ENCODE results near the gene LRFN2. TPM values are rescaled to one million over a fixed set of nuclear protein-coding genes. Genes with fewer than 3 reads are reported as not detected.

Gene LRFN2
- total RNA-seq, 2 experiments from 2014 or later = not detected

DNA sequence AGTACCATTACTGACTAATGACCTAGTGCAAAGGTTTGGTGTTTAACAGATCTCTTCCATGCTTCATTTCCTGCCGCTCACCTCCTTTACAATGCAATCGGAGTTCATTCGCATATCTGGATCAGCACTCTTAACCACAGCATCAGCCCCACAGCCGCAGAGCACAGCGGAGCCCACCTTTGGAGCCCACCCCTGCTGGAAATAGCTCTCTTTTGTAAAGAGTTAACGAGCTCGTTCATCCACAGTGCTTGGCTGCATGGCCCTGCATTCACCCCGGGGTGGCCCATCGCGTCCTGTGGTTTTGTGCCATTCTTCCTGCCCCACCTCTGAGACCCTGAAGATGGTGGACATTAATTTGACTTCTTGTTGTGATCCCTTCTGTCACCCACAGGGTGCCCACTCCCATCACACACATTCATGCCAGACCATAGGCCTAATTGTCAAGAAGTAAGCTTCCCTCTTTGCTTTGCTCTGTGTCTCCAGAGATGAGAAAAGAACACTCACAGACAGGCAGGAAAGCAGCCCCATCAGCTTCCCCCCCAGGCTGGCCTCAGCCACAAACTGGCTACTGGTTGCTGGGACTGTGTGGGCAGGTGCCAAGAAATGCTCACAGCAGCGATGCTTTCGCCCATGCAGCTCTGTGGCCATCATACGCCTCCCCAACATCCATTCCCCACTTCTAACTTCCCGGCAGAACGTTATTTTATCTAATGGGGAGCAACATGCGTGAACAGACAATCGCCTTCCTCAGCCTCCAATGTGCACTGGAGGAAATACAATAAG, 167.0 kb downstream of the LRFN2 start:
- ChIA-PET POLR2A (no interaction called here), CTCF (interaction anchor here (0.6 to 1.1 kb wide), 2 partner anchors 16 to 820 kb away, joined by 3 read pairs; no protein-coding TSS in a partner anchor)
- H3K27ac Mint-ChIP-seq = no peak overlapping the region
- intact Hi-C loops (cut with DNase I, micrococcal nuclease) = no loop called here
- H3K27me3 Mint-ChIP-seq = peaks cover 3% of the 10 kb centered on the region
- H3K4me3 Mint-ChIP-seq = no peak overlapping the region
- H3K4me1 Mint-ChIP-seq = no peaks in the 10 kb centered on the region
- no peaks in the 10 kb centered on the region for H3K9me3 Mint-ChIP-seq (ENCODE audit: low read depth)
- ATAC-seq = no peak
- DNase-seq = no peak
- no peaks in the 10 kb centered on the region for H3K36me3 Mint-ChIP-seq (ENCODE audit: low read depth)

DNA sequence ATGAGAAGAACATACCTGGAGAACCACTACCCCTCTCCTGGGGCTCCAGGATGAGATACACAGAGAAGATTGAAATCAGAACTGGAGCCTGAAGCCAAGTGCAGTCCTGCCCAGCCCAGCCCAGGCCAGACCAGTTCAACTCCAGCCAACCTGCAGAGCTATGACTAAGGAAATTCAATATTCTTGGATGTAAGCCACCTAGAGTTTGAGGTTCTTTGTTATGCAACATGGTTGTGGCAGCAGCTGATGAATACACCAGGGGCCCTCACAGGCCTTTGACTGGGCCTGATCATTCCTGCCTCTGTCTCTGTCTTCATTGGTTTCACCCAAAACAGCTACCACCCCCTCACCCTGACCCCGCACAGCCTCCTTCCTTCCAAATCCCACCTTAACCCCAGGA, 167.8 kb downstream of the LRFN2 start:
- Mint-ChIP-seq H3K27me3 (peaks cover 3% of the 10 kb centered on the region), H3K9me3 (ENCODE audit: low read depth) (no peaks in the 10 kb centered on the region), H3K4me1 (no peaks in the 10 kb centered on the region), H3K27ac (no peak overlapping the region), H3K36me3 (ENCODE audit: low read depth) (no peaks in the 10 kb centered on the region), H3K4me3 (no peak overlapping the region)
- DNase-seq (no peak), ATAC-seq (no peak)
- ChIA-PET POLR2A (no interaction called here), CTCF (interaction anchor here (0.8 to 1.1 kb wide), 2 partner anchors 10 to 17 kb away, joined by 3 read pairs; no protein-coding TSS in a partner anchor)
- intact Hi-C loops (cut with DNase I, micrococcal nuclease) = no loop called here

DNA sequence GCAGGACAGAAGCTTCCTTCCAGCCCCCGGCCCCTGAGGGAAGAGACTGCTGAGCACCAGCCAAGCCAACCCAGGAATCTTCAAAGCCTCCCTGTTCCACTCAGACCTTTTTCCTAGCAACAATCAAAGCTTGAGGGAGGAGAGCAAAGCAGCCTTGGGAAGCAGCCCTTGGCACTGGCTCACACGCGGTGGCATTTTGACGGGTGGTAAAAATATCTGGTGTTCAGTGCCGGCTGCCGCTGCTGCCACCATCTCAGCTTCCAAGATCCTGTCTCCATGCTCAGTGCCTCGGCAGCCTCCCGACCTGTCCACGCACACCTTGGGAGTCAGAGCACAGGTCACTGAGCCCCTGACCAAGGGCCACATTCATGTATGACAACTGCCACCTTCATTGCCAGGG, 170.1 kb downstream of the LRFN2 start:
- H3K4me3 Mint-ChIP-seq = no peak overlapping the region
- intact Hi-C loops (cut with DNase I, micrococcal nuclease) = no loop called here
- H3K4me1 Mint-ChIP-seq = no peaks in the 10 kb centered on the region
- POLR2A ChIA-PET = no interaction called here
- H3K36me3 Mint-ChIP-seq (ENCODE audit: low read depth) = no peaks in the 10 kb centered on the region
- H3K27ac Mint-ChIP-seq = no peak overlapping the region
- CTCF ChIA-PET = no interaction called here
- ATAC-seq (no peak), DNase-seq (no peak)
- H3K9me3 Mint-ChIP-seq (ENCODE audit: low read depth) = no peaks in the 10 kb centered on the region
- peaks cover 3% of the 10 kb centered on the region for H3K27me3 Mint-ChIP-seq

DNA sequence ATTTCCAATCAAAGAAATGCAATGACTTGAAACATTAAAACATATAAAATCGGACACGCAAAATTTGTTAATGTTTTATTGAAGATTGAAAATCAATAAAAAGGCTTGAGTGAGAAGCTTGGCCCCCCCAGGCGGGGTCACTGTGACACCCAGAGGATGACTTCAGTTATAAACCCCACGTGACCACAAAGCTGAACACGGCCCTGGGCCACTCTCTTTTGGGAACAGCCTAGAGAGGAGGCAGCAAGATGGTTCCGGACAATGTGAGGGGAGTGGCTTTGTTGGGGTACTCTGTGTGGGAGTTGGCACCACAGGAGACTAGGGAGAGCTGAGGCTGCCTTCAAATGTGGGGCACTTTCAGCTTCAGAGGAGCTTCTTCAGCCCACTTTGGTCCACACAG, 172.5 kb downstream of the LRFN2 start:
- peaks cover 4% of the 10 kb centered on the region for H3K27me3 Mint-ChIP-seq
- ATAC-seq = no peak
- intact Hi-C loops (cut with DNase I, micrococcal nuclease) = no loop called here
- POLR2A ChIA-PET = no interaction called here
- no peaks in the 10 kb centered on the region for H3K36me3 Mint-ChIP-seq (ENCODE audit: low read depth)
- no peaks in the 10 kb centered on the region for H3K4me1 Mint-ChIP-seq
- H3K27ac Mint-ChIP-seq = no peak overlapping the region
- CTCF ChIA-PET = no interaction called here
- H3K9me3 Mint-ChIP-seq (ENCODE audit: low read depth) = no peaks in the 10 kb centered on the region
- no peak for DNase-seq
- no peak overlapping the region for H3K4me3 Mint-ChIP-seq

DNA sequence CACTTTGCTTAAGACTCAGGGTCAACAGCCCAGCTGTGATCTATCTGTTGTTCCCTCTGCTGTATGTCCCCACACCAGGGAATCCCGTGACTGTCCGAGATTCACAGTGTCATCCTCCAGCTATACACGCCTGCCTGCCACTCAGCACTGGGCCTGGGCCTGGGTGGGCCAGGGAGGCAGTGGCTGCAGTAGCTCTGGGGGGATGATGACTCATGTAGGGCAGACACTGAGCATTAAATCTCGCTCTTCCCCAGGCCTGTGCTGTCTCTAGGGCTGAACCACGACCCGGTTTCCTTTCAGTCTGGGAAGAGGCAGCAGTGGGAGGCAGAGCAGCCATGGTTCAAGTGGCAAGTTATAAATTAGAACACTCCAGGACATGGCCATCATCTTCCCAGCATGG, 173.9 kb downstream of the LRFN2 start:
- CTCF ChIA-PET = no interaction called here
- no peaks in the 10 kb centered on the region for H3K4me1 Mint-ChIP-seq
- ATAC-seq (no peak), DNase-seq (no peak)
- no peak overlapping the region for H3K27ac Mint-ChIP-seq
- no peak overlapping the region for H3K4me3 Mint-ChIP-seq
- H3K36me3 Mint-ChIP-seq (ENCODE audit: low read depth) = no peaks in the 10 kb centered on the region
- no peaks in the 10 kb centered on the region for H3K9me3 Mint-ChIP-seq (ENCODE audit: low read depth)
- peaks cover 4% of the 10 kb centered on the region for H3K27me3 Mint-ChIP-seq
- POLR2A ChIA-PET = no interaction called here
- intact Hi-C loops (cut with DNase I, micrococcal nuclease) = no loop called here

DNA sequence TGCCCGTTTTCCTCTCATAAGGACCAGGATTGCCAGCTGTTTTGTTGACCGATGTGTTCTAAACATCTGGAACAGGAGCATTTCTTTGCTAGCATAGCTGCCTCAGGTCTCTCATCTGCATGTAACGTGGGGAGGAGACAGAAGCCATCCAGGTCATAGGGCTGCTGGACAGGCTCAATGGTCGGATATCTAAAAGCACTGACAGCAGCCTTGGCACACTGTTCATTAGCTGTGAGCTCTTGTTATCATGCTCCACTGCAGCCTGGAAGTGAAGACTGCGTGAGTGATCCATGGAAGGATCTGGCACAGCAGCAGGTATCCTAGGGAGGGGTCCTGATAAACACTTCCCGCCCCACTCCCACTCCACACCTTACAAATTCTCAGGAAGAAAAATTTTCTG, 175.3 kb downstream of the LRFN2 start:
- H3K27me3 Mint-ChIP-seq = peaks cover 1% of the 10 kb centered on the region
- H3K27ac Mint-ChIP-seq = no peak overlapping the region
- intact Hi-C loops (cut with DNase I, micrococcal nuclease) = no loop called here
- DNase-seq = no peak
- CTCF ChIA-PET = interaction anchor here (0.7 kb wide), 1 partner anchor 11 kb away, joined by 4 read pairs; no protein-coding TSS in a partner anchor
- POLR2A ChIA-PET = no interaction called here
- no peaks in the 10 kb centered on the region for H3K9me3 Mint-ChIP-seq (ENCODE audit: low read depth)
- H3K4me3 Mint-ChIP-seq = no peak overlapping the region
- H3K4me1 Mint-ChIP-seq = no peaks in the 10 kb centered on the region
- no peak for ATAC-seq
- H3K36me3 Mint-ChIP-seq (ENCODE audit: low read depth) = no peaks in the 10 kb centered on the region

DNA sequence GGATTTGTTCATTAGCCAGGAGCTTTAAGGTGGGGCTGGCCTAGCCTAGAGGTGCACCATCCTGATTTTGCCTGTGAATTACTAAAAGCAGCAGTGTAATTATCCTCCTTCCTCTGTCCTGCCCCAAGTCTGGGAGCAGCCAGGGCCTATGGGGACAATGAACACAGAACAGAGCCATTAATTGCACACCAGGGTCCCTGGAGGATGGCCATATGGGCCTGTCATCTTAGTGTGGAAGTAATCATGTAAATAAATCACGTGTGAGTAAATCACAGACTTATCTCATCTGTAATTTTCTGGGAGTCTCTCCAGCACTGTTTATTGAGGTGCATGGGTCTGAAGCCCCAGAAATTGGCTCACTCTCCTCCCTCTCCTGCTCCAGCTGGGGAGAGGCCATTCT, 176.3 kb downstream of the LRFN2 start:
- no peak for ATAC-seq
- H3K4me1 Mint-ChIP-seq = no peaks in the 10 kb centered on the region
- no peak overlapping the region for H3K27ac Mint-ChIP-seq
- POLR2A ChIA-PET = no interaction called here
- intact Hi-C loops (cut with DNase I, micrococcal nuclease) = no loop called here
- peaks cover 1% of the 10 kb centered on the region for H3K27me3 Mint-ChIP-seq
- no peak for DNase-seq
- no peak overlapping the region for H3K4me3 Mint-ChIP-seq
- H3K9me3 Mint-ChIP-seq (ENCODE audit: low read depth) = no peaks in the 10 kb centered on the region
- CTCF ChIA-PET = no interaction called here
- H3K36me3 Mint-ChIP-seq (ENCODE audit: low read depth) = no peaks in the 10 kb centered on the region

DNA sequence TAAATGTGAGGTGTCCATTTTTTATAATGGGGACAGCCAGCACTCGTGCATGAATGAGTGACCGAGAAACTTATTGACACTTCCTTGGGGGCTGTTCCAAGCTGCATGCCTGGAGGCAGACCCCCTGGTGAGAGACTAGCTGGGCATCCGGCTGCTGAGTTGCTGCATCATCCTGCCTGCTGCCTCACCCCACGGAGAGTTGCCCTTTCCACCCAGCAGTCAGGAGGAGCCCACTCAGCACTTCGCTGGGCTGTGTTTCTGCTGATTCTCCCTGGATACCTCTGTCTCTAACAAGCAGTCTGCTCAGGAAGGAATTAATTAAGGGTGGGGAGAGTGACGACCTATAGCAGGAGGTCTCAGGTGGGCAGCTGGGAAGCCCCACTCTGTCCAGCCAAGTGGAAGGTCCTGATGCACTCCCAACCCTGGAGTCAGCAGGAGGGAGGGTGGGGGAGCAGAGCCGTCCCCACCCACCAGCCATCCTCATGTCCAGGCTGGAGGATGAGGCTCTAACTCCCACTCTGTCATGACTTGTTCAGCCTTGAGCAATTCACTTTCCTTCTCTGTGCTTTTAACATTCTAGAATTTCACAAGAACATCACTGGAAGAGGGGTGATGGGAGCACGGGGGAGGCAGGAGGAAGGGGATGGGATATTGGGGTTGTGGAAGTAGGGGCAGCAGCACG, 177.3 kb downstream of the LRFN2 start:
- CTCF ChIA-PET = interaction anchor here (0.6 kb wide), 2 partner anchors 9 to 67 kb away, joined by 3 read pairs; no protein-coding TSS in a partner anchor
- POLR2A ChIA-PET = no interaction called here
- no peak overlapping the region for H3K4me3 Mint-ChIP-seq
- H3K36me3 Mint-ChIP-seq (ENCODE audit: low read depth) = no peaks in the 10 kb centered on the region
- intact Hi-C loops (cut with DNase I, micrococcal nuclease) = no loop called here
- H3K4me1 Mint-ChIP-seq = no peaks in the 10 kb centered on the region
- ATAC-seq (no peak), DNase-seq (no peak)
- no peaks in the 10 kb centered on the region for H3K9me3 Mint-ChIP-seq (ENCODE audit: low read depth)
- H3K27ac Mint-ChIP-seq = no peak overlapping the region
- H3K27me3 Mint-ChIP-seq = peaks cover 1% of the 10 kb centered on the region

DNA sequence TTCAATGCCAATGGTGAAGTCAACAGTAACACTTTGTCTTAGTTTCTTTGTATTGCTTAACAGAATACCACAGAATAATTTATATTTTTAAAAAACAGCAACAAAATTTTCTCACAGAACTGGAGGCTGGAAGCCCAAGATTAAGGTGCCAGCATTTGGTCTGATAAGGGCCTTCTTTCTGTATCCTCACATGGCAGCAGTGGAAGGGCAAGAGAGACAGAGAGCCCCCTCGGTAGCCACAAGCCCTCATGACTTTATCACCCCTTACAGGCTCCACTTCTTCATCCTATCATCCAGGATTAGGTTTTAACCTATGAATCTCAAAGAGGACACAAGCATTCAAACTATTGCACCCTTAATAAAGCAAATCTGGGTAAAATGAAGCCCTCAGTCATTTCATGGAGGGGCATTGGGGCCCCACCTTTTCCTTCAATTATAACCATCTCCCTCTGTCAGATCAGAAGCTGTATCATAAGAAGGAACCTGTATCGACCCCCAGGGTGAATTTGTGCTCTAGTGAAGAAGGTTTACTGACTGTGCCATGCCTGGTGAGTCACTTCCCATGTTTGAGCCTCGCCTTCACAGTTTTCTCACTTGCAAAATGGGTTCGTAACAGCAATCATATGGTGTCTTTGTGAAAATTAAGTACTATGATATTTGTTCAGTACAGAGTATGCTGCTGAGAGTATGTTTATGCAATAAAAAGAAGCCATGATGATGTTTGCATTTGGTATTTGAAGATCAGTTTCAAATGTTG, 178.2 kb downstream of the LRFN2 start:
- Mint-ChIP-seq H3K4me3 (no peak overlapping the region), H3K36me3 (ENCODE audit: low read depth) (no peaks in the 10 kb centered on the region), H3K27ac (no peak overlapping the region), H3K4me1 (no peaks in the 10 kb centered on the region), H3K9me3 (ENCODE audit: low read depth) (no peaks in the 10 kb centered on the region), H3K27me3 (peaks cover 1% of the 10 kb centered on the region)
- POLR2A ChIA-PET = no interaction called here
- intact Hi-C loops (cut with DNase I, micrococcal nuclease) = no loop called here
- ATAC-seq (no peak), DNase-seq (no peak)
- CTCF ChIA-PET = interaction anchor here (0.6 kb wide), 1 partner anchor 10 kb away, joined by 3 read pairs; no protein-coding TSS in a partner anchor

DNA sequence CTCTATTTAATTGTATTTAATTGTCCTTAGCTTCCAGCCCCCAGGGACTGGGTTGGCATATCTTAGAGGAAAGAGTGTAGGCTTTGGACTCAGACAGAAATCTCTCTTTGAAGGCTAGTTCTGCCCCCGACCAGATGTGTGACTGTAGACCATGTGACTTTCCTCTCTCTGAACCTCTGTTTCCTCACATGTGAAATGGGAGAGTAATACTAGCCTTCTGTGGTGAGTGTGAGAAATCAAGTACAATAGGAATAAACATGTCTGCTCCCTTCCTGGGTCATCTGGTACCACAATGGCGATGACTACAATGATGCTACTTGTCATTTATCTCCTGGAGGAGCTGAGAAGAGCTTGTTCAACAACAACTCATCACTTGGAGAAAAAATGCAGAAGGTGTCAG, 179.9 kb downstream of the LRFN2 start:
- Mint-ChIP-seq H3K9me3 (ENCODE audit: low read depth) (no peaks in the 10 kb centered on the region), H3K4me3 (no peak overlapping the region), H3K4me1 (no peaks in the 10 kb centered on the region), H3K36me3 (ENCODE audit: low read depth) (no peaks in the 10 kb centered on the region), H3K27ac (no peak overlapping the region), H3K27me3 (peaks cover 1% of the 10 kb centered on the region)
- intact Hi-C loops (cut with DNase I, micrococcal nuclease) = no loop called here
- ChIA-PET CTCF (no interaction called here), POLR2A (no interaction called here)
- ATAC-seq (no peak), DNase-seq (no peak)

DNA sequence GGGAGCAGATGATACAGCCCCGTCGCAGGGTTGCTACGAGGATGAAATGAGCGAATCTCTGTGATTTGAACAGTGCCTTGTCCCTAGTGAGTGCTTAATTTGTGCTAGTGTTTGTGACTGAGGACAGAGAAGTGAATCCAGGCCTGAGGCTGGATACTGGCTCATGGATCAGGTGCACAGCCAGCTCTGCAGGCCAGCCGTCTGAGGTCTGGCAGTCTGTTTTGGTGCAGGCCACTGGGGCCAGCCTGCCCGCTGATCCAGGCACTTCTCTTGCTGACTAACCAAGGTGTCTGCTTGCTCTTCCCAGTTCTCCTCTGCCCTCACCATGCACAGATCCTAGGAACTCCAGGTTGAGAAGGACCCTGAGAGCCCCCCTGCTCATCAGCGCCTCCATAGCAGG, 181.0 kb downstream of the LRFN2 start:
- ChIA-PET CTCF (no interaction called here), POLR2A (no interaction called here)
- Mint-ChIP-seq H3K9me3 (ENCODE audit: low read depth) (no peaks in the 10 kb centered on the region), H3K4me3 (no peak overlapping the region), H3K27ac (no peak overlapping the region), H3K36me3 (ENCODE audit: low read depth) (no peaks in the 10 kb centered on the region), H3K27me3 (no peaks in the 10 kb centered on the region), H3K4me1 (no peaks in the 10 kb centered on the region)
- intact Hi-C loops (cut with DNase I, micrococcal nuclease) = no loop called here
- no peak for DNase-seq
- no peak for ATAC-seq

DNA sequence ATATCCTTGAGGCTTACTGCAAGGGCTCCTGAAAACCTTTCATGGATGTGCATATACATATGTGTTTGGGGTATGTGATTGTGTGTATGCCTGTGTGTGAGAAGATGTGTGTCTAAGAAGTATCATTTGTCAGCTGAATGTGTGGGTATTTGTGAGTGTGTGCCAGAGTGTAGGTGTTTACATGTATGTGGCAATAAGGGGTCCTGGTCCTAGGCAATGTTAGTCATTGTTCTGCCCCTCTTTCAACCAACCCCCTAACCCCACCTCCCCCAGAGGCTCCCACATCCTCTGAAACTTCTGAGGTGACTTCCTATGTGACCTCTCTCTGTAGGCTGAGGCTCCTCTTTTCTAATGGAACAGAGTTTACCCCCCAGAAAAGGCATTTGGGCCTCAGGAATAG, 186.4 kb downstream of the LRFN2 start:
- no peak for ATAC-seq
- CTCF ChIA-PET = no interaction called here
- Mint-ChIP-seq H3K27me3 (no peaks in the 10 kb centered on the region), H3K9me3 (ENCODE audit: low read depth) (no peaks in the 10 kb centered on the region), H3K4me1 (peaks cover 4% of the 10 kb centered on the region), H3K4me3 (no peak overlapping the region), H3K27ac (no peak overlapping the region), H3K36me3 (ENCODE audit: low read depth) (no peaks in the 10 kb centered on the region)
- no peak for DNase-seq
- POLR2A ChIA-PET = no interaction called here
- intact Hi-C loops (cut with DNase I, micrococcal nuclease) = no loop called here
